Sciatic nerve (tissue), 2 donors: ENCODE results near the gene EPB41L2. TPM values are rescaled to one million over a fixed set of nuclear protein-coding genes. Genes with fewer than 3 reads are reported as not detected.
"Not testable (repeated sequence)": the region's sequence is repeated elsewhere in the genome, so short reads cannot be mapped to it uniquely, and the experiment has no call there.

ENCODE experiments used
- ATAC-seq: fragments of 200-7000 bp; cut with Tn5 transposase; one replicate; pipeline ENCODE4 v1.9.1; 2020; ENCODE audit warnings: mild to moderate bottlenecking, moderate library complexity
- DNase-seq: peaks from one replicate; pipeline ENCODE4 v3.0.0-alpha.2; 2020; ENCODE audit warnings: low spot score
- intact Hi-C: fragments of 100-400 bp; cut with DNase I; formaldehyde crosslinking; loops from one replicate; pipeline ENCODE4 v1.14.2; 2022
- total RNA-seq: library from RNA; stranded (reverse); fragmentation: NEBNext Ultra II Directional; extraction: Animal tissue kit (Norgen Biotek cat#: 25700); gene quantifications from one replicate; pipeline ENCODE4 v1.2.1, GENCODE V29; 2021
- donor health status: DM: no; HTN: no; CAD: no.
- donor health status: DM: no; HTN: no; CAD: no.

EPB41L2 gene
- total RNA-seq, 1 donor from 2014 or later = 889 TPM

- intact Hi-C loops = no loop called here
- ATAC-seq (no peak), DNase-seq (no peak)
Measured at GRCh38 chr6:130936933-130937332, 126.1 kb downstream of the EPB41L2 start.

- intact Hi-C loops = no loop called here
- DNase-seq = no peak
- no peak for ATAC-seq
Measured at GRCh38 chr6:130935978-130936377, 127.1 kb downstream of the EPB41L2 start.

GRCh38 chr6:130934848-130935585 is 128.0 kb downstream of the EPB41L2 start:
- ATAC-seq = peak; percentile 65
- intact Hi-C loops = no loop called here
- no peak for DNase-seq

DNA sequence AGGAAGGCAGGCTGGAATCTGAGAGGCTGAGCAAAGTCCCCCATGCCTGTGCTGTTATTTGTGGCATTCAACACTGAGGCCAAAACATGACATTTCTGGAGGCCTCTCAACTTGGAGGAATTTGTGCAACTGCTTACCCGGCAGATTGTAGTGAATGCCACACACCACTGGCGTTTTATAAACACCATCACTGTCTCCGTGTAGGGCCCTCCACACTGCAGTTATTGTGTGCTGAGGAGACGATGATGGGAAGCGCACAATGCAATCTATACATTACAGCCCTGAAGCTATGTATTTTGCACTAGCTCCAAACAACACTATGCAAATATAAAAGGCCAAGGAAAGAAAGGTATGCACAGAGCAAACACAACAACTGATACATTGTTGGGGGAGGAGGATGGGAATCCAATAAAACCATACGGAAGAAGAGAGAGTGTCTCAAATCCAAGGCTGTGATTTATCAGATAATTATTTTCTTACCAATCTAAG is 129.3 kb downstream of the EPB41L2 start:
- intact Hi-C loops = no loop called here
- ATAC-seq = peak; percentile 66

GRCh38 chr6:130932921-130933320 is 130.1 kb downstream of the EPB41L2 start:
- intact Hi-C loops = no loop called here
- no peak for ATAC-seq
- DNase-seq = no peak

More for the DNA sequence above, 129.3 kb downstream of the EPB41L2 start:
- no peak for DNase-seq

- DNase-seq = no peak
- intact Hi-C loops = no loop called here
- no peak for ATAC-seq
Measured at GRCh38 chr6:130932438-130932837, 130.6 kb downstream of the EPB41L2 start.

DNA sequence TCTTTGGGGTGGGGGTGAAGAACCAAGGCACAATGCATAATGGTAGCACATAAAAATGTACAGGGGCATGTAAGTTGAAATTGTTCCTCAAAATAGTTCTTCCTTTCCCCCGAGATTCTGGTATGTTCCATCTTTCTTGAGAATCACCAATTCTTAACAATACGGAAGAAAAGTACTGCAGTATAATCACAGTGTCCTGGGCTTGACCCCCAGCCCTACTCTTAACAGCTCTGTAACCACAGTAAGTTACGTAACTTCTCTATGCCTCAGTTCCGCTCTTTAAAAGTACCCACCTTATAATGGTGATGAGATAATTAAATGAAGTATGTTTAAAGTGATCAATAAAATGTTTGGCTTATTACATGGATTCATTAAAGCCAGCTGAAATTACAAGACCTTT is 131.4 kb downstream of the EPB41L2 start:
- ATAC-seq = no peak
- intact Hi-C loops = no loop called here
- DNase-seq = no peak

GRCh38 chr6:130929036-130929678 is 133.9 kb downstream of the EPB41L2 start:
- ATAC-seq = peak; percentile 46
- intact Hi-C loops = no loop called here
- no peak for DNase-seq

DNA sequence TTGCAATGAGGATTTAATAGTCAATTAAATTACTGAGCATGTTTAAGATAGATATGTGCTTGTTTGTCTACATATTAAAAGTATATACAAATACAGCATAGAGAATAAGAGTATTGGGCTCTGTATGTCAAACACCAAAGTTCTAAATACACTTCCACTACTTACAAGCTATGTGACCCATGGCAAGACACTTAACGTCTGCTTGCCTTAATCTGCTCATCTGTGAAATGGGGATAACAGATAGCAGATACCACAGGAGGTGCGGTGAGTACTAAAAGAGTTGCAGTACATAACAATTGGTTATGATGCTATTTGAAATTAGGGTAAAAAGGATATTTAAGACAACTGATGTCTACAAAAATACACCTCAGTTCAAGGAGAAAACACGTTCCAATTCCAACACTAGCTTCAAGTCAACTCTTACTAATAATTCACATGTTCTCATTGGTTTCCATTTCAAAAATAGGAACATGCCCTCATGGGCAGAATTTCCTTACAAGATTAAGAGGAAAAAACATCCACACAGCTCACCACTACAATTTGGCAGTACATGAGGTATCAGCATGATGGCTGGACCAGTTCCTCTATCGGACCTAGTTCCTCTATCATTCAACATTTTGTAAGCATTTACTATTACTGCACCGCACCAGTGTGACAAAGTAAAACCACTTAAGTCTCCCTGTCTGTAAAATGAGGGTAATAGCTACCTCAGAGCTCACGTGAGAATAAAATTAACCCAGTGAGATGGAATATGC is 134.7 kb downstream of the EPB41L2 start:
- intact Hi-C loops = no loop called here
- DNase-seq (no peak), ATAC-seq (peak; percentile 81)

DNA sequence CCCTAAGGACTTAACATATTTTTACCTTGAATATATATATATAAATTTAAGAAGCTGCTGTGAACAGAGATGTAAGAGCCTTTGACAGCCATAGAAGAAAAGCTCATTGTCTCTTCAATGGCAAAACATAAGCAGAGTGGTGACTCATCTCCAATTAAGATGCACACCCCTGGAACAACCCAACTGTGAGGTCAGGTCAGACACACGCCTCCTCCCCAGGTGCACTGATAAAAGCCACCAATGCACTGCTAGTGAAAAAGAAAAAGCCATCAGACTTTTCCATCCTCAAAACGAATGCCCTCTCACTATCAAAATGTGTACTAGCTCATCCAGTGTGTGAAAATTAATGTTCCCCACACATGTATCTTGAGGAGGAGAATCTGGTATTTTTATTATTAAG is 135.7 kb downstream of the EPB41L2 start:
- ATAC-seq (no peak), DNase-seq (no peak)
- intact Hi-C loops = no loop called here

- intact Hi-C loops = no loop called here
- ATAC-seq = peak; percentile 30
- DNase-seq = no peak
Measured at GRCh38 chr6:130923350-130923749, 139.7 kb downstream of the EPB41L2 start.

DNA sequence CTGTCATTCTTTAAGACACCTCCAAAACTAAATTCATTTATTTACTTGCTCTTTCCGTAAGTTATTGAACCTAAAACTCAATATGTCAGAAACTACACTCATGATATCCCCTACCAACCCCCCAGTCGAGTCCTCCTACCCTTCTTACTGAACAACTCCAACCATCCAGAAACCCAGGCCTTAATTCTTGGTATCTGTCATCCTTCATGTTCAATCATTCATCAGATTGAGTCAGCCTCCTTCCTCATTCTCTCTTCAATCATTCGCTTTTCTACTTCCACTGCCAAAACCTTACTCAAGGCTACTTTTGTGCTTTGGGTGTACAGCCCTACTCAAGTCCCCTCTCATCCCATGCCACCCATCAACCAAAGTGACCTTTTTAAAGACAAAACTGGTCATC is 140.1 kb downstream of the EPB41L2 start:
- intact Hi-C loops = no loop called here
- no peak for DNase-seq
- ATAC-seq = no peak

DNA sequence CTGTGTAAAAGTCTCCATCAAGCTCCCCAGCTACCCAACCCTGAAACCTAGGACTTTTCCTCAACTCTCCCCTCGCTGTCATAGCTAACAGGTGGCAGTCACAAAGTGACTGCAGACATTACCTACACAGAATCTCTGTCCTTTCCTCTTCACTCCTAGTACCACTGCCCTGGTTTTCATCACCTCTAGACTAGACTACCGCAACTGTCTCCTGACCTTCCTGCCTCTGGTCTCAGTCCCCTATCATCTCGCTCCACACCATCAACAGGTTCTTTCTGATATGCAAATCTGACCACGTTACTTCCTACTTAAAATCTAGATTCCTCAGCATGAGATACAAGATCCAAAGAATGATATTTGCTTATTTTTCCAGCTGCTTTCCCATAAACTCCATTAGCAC is 142.1 kb downstream of the EPB41L2 start:
- no peak for DNase-seq
- intact Hi-C loops = no loop called here
- ATAC-seq = no peak

DNA sequence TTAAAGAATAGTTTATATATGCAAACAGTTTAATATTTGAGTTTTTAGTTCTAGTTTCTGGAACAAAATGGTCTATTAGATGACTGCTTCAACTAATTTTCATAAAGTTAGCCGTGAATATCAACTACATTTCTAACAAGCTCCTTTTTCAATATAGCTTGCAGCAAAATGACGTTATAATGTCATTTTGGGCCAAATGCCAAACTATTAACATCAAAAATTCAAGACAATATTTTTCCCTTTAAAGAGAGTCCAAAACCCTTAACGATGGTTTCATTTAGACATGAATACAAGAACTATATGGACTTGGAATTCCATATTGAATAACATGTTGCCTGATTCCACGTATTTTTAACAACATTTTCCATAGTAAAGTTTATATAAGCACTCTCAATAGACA is 144.9 kb downstream of the EPB41L2 start:
- ATAC-seq (no peak), DNase-seq (no peak)
- intact Hi-C loops = no loop called here

GRCh38 chr6:130915606-130916005 is 147.4 kb downstream of the EPB41L2 start:
- DNase-seq, intact Hi-C loops, ATAC-seq: not testable (repeated sequence)

DNA sequence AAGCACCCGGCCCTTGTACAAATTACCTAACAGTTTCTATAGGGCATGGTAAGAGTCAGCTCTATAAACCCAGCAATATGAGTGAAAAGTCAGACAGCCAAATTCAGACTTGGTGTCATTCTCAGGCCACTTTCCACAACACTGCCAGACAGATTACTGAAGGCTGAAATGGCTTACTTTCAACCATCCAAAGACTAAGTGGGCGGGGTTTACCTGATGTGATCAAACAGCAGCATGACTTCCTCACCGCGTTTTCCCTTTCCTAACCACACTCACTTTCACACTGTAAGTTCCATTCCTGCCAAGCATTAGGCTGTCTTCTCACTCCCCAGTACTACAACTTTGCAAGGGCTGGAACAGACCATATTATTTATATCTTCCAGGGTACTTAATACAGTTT is 149.9 kb downstream of the EPB41L2 start:
- ATAC-seq = peak; percentile 9
- intact Hi-C loops = no loop called here
- DNase-seq = no peak

GRCh38 chr6:130912434-130912833 is 150.6 kb downstream of the EPB41L2 start:
- intact Hi-C loops = no loop called here
- DNase-seq (no peak), ATAC-seq (peak; percentile 43)

DNA sequence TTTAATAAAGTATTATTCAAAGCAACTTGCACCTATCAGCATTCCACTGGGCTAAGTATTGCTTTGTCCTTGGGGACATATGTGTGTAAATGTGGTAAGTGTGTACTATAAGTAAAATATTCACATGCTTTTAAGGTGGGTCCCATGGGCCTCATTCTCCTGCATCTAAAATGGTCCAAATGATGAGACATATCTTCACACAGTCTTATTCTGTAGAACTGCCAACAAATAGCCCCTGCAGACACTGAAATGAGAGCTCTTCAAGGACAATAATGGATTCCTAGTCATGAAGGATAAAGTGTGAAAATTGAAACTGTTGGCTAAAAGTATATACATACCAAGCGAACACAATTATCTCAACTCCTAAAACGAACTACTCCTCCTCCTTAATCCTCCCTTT is 154.1 kb downstream of the EPB41L2 start:
- intact Hi-C loops = no loop called here
- ATAC-seq = no peak

DNA sequence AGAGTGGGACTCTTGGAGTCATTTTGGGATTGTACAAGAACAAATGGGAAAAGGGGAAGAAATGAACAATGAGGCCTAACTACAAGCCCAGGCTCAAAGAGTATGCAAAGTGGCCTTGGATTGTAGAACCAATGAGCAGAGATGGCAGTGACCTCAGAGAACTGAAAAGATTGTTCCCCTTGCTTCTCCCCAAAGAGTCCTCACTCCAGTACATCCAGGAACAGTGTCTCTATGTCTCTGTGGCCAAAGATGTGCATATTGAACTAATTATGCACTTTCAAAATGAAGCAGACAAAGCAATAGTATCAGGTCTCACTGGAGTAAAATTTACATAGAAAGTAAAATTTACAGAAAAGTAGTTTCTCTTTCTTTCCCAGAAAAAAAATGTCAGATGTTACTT is 154.9 kb downstream of the EPB41L2 start:
- intact Hi-C loops = no loop called here
- DNase-seq (no peak), ATAC-seq (peak; percentile 72)

More for the DNA sequence above, 154.1 kb downstream of the EPB41L2 start:
- no peak for DNase-seq

DNA sequence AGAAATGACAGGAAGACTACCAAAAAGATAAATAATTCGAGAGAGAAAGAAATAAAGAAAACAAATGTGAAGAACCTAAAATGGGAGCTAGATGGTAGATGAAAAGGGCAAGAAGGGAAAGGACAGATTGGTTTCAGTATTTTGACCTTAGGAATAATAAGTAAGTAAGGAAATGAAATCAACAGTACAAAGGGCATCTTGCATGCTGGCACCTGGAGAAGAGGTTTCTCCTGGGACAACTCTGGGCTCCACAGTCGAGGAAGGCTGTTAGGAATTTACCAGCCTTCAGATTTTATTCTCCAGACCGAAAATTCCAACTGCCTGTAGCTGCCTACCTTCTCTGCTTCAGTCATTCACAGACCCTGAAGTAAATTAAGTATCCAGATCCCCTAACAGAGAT is 155.4 kb downstream of the EPB41L2 start:
- intact Hi-C loops = no loop called here
- no peak for DNase-seq
- ATAC-seq = no peak
